HUDEP-2 (cell line): ENCODE measurements around the gene PAPSS2.
"Not testable (repeated sequence)": the region's sequence is repeated elsewhere in the genome, so short reads cannot be mapped to it uniquely, and the experiment has no call there.

Source experiments
- DNase-seq, 76 experiments: peaks; one replicate each; lab custom pipeline; 2025; ENCODE audit not compliant: unreplicated experiment in 76 of 76; lab: John Stamatoyannopoulos, UW

Gene PAPSS2

DNA sequence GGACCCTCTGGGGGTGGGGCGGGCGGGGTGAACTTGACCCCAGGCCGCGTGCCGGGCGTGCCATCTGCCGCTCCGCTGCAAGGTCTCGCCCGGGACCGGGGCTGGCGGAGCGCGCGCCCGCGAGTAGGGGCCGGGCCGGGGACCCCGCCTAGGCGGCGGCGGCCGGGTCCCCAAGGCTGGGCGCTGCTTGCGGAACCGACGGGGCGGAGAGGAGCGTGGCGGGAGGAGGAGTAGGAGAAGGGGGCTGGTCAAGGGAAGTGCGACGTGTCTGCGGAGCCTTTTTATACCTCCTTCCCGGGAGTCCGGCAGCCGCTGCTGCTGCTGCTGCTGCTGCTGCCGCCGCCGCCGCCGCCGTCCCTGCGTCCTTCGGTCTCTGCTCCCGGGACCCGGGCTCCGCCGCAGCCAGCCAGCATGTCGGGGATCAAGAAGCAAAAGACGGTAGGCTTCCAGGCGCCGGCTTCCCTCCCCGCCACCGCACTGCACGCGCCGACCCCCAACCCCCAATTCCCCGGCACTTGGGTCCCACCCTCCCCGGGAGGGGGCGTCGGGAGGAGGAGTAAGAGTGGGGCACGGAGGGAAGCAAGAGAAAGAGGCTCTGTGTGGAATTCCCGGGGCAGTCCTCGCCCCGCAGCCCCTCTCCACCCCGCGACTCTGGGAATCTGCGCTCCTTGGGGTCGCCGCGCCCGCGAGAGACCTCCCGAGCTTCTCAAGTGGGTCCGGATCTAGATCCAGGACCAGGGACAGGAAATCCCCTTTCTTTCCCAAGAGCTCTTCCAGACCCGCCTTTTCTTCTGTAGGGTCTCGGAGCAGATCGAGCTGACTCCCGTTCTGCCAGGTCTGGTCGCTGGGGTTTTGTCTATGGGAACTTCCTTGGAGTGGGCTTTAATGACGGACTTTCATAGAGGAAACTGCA, at the start of gene PAPSS2:
Gene PAPSS2 (plus strand): TSS at position 308 of the 913 bp plus-strand sequence. CDS start 104 bp downstream, at position 412.
- peak in 5 of 76 experiments; percentile 4 to 14 (median 5) for DNase-seq

DNA sequence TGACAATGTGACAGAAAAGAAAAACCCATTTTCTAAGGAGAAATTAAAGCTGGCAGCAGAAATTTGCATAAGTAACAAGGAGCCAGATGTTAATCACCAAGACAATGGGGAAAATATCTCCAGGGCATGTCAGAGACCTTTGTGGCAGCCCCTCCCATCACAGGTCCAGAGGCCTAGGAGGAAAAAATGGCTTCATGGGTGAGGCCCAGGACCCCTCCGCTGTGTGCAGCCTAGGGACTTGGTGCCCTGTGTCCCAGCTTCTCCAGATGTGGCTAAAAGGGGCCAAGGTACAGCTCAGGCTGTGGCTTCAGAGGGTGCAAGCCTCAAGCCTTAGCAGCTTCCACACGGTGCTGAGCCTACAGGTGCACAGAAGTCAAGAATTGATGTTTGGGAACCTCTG, 48.3 kb upstream of the PAPSS2 start:
- not testable (repeated sequence) for DNase-seq

DNA sequence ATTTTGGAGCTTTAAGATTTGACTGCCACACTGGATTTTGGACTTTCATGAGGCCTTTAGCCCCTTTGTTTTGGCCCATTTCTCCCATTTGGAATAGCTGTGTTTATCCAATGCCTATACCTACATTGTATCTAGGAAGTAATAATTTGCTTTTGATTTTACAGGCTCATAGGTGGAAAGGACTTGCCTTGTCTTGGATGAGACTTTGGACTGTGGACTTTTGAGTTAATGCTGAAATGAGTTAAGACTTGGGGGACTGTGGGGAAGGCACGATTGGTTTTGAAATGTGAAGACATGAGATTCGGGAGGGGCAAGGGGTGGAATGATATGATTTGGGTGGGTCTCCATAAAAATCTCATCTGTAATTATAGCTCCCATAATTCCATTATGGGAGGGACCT, 47.6 kb upstream of the PAPSS2 start:
- DNase-seq, result no peak

DNA sequence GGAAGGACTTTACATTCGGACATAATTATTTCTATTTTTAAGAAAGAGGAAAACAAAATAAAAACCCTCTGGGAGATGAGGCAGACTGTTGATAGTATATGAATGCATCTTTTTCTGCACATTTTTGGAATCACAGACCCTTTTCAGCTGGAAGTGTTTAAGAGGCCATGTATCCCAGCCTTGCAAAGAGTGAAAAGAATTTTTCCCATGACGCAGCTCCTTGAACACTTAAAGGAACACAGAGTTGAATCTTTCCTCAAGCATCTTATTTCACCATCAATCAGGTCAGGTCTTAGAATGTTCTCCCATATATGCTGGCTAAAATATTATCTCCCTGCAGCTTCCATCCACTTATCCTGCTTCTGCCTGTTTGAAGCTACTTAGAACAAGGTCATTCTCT, 45.9 kb upstream of the PAPSS2 start:
- DNase-seq, result no peak

DNA sequence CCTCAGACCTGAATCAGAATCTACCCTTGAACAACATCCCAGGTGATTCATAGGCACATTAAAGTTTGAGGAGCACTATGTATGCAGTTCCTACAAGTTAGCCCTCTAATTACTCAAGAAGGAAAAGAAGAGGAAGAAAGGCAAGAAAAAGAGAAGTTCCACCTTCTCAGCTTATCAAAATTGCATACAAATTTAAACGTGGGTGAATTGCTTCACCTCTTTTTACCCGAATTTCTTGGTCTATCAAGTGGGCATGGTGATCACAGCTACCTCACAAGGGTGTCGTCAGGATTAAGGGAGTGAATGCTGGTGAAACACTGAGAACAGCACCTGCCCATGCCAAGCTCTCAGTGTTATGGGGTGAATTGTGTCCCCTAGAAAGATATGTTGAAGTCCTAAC, 43.8 kb upstream of the PAPSS2 start:
- no peak for DNase-seq

DNA sequence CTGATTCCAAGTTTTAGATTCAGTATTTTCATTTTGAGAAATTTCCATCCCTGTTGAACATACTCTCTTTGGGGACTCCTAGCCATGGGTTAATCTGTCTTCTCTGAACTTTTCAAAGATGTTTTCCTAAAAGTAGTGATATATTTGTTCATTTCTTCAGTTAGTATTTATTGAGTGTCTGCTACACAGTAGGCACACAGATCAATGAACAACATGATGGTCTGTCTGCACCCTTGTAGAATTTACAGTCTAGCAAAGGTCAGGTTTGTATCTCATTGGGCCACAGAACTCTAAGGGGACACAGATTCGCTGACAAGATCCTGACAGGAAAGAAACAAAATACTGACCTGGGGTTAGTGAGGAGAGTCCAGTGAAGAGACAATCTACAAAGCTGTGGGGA, 42.2 kb upstream of the PAPSS2 start:
- no peak for DNase-seq

DNA sequence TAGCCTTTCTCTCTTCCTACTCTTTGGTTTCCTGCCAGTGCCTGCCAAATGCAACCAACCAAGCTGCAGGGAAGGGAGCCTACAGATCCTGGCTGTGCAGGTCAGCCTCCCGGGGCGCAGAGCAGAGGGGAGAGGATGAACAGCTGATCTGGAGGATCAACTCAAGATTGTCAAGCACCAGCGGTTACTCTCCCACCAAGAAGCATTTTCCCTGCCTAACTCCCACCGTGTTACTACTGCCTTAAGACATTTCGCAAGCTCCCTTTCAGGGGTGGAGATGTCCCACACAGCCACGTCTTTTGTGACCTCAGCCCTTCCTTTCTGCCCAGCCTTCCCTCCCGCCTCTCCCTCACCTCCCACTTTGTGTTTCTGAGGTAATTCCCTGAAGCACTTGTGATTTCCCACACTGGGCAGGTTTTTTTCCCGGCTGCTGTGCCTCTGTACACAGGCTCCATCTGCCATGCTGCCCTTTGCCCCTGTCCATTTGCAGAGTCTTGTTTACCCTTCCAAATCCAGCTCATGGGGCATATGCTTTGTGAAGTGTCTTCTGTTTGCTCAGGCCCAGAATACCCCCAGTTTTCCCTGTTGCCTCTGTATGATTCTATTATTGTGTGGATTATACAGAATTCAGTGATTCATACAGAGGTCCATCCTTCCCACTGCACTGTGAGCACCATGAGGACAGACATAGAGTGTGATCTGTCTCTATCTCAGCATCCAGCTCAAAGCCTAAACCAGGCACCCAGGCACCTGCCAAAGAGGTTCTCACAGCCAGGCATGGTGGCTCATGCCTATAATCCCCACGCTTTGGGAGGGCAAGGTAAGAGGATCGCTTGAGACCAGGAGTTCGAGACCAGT, 40.9 kb upstream of the PAPSS2 start:
- no peak for DNase-seq

DNA sequence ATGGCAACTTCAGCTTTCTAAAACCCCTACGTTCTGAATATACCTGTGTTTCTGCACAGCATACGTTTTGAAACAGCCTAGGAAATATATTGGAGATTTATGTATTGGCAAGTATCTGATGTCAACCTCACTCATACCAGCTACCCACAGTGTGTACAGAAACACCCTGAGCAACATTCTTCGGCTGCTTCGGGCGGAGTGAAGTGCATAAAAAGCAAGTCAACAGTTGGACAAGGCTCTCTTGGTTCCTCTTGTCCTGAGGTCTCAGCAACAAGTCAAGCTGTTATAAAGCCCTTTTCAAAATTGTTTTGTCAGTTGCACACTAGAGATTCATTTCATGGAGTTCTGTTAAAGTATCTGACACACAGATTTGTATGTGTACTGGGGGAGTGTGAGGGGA, 40.0 kb upstream of the PAPSS2 start:
- no peak for DNase-seq

DNA sequence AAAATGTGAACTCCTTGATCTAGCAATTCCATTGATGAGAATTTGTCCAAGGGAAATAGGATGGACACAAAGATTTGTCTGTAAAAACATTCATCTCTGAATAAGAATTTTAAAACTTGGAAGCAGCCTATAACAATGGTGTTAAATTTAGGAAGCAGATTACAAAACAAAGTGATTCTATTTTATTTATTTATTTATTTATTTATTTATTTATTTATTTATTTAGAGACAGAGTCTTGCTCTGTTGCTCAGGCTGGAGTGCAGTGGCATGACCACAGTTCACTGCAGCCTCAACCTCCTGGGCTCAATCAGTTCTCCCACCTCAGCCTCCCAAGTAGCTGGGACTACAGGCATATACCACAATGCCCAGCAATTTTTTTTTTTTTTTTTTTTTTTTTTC, 38.2 kb upstream of the PAPSS2 start:
- not testable (repeated sequence) for DNase-seq

DNA sequence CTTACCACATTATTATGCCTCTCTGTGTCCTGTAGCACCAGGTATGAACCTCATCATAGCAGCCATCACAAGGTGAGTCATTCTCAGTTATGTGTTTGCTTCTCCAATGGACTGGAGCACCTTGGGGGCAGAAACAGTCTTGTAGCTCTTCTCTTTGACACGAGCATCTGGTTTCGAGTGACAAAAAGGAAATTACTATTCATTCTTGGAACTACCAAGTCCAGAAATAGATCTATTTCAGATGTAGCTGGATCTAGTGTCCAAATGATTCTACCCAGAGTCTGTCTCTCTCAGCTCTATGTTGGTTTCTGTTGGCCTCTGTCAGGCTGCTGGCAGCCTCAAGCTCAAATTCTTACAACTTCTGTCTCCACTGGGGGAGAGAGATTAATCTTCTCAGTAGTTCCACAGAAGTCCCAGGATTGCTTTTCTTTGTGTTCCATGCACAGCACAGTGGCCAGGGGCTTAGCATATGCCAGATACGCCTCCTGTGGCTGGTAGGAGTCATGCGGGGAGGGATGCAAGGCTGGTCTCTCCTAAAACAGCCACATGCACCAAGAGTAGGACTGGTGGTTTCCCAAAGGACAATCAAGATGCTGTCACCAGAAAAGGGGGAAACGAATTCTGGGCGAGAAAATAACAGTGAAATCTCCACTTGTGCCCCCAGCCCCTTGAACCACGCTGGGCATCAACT, 37.2 kb upstream of the PAPSS2 start:
- peak in 4 of 76 experiments; percentile 1 to 23 (median 4) for DNase-seq

DNA sequence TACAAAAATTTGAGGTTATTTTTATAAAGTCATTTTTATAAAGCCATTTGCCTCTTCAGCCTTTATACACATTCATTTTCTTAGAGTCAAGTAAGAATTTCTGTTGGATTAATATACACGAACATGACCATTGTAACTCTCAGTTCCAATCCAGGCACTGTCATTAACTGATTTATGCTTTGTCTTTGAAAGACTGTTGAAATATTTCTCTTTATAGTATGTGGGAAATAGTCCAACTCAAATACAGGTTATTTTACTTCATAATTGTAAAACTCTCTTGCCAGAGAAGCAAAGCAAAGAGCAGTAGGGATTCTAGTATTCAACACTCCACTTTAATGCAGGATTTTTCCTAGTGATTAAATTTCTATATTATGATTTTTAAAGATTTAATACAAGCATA, 36.5 kb upstream of the PAPSS2 start:
- no peak for DNase-seq

DNA sequence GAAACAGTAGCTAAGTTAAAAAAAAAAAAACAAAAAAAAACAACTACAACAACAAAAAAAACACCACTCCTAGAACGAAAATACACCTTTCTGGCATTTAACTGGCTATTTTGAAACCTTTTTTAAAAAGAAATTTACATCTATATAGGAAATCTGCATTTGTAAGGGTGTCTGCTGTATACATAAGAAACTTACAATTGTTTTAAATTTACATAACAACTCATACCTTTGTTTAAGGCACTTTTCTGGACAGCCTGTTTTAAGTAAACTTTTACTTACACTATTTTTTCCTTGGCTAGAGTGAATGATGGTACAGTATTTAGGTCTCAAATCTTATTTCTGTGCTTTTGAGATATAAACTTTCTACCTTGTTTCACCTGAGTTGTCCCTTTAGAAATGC, 34.0 kb upstream of the PAPSS2 start:
- DNase-seq, result no peak

DNA sequence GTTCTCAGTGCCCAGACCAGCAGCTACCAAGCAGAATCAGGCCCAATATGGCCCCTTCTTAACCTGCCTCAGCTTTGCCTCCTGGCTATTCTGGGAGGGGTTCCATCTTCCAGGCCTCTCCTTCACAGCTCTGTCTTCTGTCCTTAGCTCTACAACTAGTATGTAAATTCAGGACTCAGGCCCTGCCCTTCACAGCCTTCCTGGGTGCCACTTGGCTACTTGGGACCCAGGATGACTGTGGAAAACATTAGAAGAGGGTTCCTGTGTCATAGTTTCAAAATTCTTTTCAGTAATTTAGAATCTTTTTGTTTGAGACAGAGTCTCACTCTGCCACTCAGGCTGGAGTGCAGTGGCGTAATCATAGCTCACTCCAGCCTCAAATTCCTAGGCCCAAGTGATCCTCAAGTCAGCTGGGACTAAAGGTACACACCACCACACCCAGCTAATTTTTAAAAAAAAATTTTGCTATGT, 33.2 kb upstream of the PAPSS2 start:
- DNase-seq, result no peak

DNA sequence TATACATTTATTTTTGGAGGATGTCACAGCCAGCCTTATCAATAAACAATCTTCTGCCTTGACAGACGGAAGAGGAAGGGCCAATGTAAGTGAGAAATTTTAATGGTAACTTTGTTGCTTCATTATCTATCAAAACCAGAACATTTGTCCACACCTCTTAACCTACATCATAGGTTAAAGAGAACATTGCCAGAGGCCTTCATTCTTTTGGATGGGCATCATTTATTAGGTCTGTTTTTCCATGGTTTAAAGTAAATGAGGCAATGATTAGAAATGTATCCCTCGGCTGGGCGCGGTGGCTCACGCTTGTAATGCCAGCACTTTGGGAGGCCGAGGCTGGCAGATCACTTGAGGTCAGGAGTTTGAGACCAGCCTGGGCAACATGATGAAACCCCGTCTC, 29.5 kb upstream of the PAPSS2 start:
- DNase-seq, result no peak

DNA sequence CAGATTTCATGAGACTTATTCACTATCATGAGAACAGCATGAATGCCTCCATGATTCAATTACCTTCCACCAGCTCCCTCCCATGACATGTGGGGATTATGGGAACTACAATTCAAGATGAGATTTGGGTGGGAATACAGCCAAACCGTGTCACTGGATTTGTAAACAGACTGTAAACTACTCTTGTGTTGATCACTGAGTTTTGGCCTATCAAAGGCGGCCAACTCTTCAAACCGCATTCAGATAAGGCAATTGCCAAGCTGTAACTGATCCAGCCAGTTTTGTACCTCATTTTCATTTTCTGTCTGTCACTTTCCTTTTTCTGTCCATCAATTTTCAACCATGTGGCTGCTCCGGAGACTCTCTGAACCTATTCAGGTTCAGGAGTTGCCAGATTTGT, 27.2 kb upstream of the PAPSS2 start:
- DNase-seq, result no peak

DNA sequence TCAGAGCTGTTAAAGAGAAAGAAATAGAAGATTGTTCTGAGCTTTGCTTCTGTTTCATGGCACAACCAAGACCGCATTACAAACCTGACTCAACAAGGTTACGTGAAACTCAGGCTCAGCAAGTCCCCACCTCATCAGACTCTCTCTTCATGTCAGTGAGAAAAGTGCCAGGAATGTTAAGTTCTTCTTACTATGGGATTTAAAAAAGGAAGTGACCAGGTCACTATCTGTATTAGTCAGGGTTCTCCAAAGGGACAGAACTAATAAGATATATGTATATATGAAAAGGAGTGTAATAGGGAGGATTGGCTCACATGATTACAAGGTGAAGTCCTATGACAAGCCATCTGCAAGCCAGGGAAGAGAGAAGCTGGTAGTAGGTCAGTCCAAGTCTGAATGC, 25.4 kb upstream of the PAPSS2 start:
- no peak for DNase-seq

DNA sequence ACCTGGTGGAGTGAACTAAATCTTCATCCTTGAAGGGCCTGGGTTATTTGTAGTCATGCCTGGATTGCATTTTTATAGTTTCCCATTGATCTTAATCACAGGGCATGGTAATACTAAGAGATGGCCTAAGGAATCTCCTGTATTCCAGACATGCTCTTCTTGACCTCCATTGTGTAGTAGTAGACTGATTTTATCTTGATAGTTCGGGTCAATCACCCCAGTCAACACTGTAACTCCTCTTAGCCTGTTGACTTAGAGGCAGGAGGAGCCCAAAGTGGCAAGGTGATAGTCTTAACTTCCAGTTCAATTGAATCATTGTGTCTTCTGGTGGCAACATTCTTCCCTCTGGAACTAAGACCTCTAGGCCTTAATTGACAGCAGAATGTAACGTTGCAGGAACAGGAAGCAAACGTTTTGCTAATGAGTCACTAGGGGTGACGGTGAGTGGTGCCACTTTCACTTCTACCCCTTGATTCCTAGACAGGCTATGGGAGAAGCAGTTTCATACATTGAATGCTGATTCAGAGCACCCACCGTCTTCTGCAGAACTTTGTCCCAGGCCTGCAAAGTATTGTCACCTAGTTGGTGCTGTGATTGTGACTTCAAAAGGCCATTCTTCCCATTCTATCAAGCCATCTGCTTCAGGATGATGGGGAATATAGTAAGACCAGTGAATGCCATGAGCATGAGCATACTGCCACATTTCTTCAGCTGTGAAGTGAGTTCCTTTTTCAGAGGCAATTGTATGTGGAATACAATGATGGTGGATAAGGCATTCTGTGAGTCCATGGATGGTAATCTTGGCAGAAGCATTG, 24.0 kb upstream of the PAPSS2 start:
- no peak for DNase-seq

DNA sequence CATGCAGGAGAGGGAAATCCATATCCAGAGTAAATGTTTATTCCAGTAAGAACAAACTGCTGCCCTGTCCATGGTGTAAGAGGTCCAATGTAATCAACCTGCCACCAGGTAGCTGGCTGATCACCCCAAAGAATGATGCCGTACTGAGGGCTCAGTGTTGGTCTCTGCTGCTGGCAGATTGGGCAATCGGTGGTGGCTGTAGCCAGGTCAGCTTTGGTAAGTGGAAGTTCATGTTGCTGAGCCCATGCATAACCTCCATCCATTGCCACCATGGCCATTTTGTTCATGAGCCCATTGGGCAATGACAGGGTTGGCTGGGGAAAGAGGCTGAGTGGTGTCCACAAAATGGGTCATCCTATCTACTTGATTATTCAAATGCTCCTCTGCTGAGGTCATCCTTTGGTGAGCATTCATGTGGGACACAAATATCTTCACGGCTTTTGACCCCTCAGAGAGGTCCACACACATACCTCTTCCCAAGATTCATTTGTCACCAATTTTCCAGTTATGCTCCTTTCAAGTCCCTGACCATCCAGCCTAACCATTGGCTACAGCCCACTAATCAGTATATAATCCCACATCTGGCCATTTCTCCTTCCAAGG, 23.3 kb upstream of the PAPSS2 start:
- DNase-seq, result no peak

DNA sequence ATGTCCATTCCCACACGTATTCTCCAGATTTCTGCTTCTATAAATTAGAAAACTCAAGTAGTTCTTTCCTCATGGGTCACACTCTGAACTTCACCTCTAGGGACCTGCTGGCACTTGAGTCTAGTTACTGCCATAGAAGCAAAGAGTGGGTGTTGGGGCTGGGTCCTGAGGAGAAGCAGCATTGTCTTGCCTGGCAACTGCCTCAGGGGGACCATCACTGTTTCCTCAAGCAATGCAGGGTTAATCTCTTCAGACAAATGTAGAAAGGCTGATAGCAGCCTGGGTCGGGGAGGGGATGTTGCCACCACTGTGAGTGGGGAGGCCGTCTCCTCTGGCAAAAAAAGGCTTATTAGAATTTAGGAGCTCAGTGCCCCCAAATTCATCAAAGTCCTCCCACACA, 20.2 kb upstream of the PAPSS2 start:
- DNase-seq, result no peak

DNA sequence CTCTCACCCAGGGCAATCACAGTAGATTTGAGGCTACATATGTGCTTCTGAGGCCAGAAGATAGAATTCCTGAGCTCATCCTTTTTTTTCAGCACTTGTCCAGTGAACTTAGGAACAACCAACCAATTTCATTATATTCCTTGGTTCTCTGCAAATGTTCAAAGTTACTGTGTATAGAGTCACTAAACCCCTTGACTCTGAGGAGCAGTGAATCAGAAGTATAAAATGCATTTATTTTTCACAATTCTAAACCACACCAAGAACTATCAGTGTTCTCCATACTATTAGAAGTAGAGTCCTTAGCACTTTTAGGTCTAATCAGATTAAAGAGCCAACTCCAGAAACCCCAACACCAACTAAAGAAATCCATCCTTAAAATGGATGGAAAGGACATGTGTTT, 19.6 kb upstream of the PAPSS2 start:
- no peak for DNase-seq
